K562 (cell line): ENCODE measurements around the gene TMCO4. TPM values are rescaled to one million over a fixed set of nuclear protein-coding genes. Genes with fewer than 3 reads are reported as not detected.

Source experiments
- ATAC-seq: fragments of 200-7000 bp; cut with Tn5 transposase; 3 replicates; pipeline ENCODE4 v1.9.1; 2020; ENCODE audit warnings: moderate library complexity
- BruUV-seq: library from RNA; stranded (reverse); fragments of 400-500 nt; replicated peaks from 2 replicates; lab custom pipeline; 2021; lab: Mats Ljungman, UMichigan
- CTCF ChIA-PET: fragments of 300-600 bp; formaldehyde crosslinking; extraction: SDS; loops from one replicate; lab custom pipeline; 2021; ENCODE audit warnings: low intra/inter-chr PET ratio; lab: Yijun Ruan, JAX
- POLR2A ChIA-PET: fragments of 300-600, 350-650 bp; sonication (Branson Sonifier 250); formaldehyde crosslinking; extraction: SDS; loops from one replicate; lab custom pipeline; 2021; ENCODE audit warnings: antibody characterized with exemption, inconsistent platforms; lab: Yijun Ruan, JAX
- DNase-seq, 4 experiments: peaks; one replicate each; pipeline versions ENCODE4 v3.0.0 to v3.0.0-alpha.2; 2011 to 2018; ENCODE audit warnings: low spot score in 3 of 4, mixed read lengths in 3 of 4; ENCODE audit errors: extremely low read depth in 1 of 4
- FAIRE-seq: peaks from 2 replicates; lab custom pipeline; 2011; peaks lifted over from hg19 to GRCh38; lab: Jason Lieb, UNC
- H2AFZ ChIP-seq: 2 replicates; pipeline ENCODE4 v1.6.0; 2011; ENCODE audit warnings: low read depth, low read length, control low read depth, inconsistent platforms
- H3K27ac ChIP-seq: fragments of 200-600 bp; 3 replicates; pipeline ENCODE4 v1.8.0; 2011; ENCODE audit warnings: low read depth, mild to moderate bottlenecking, control low read depth, inconsistent platforms, low read length, moderate library complexity, mixed read lengths; ENCODE audit errors: extremely low read depth
- H3K27me3 ChIP-seq, 2 experiments: fragments of 300-600 bp in 1 of 2; 2 replicates in 1 of 2; 3 replicates in 1 of 2; pipeline versions ENCODE4 v1.6.0 to v1.8.0; 2011; ENCODE audit warnings: inconsistent platforms in 2 of 2, low read length in 2 of 2, mild to moderate bottlenecking in 1 of 2, mixed read lengths in 1 of 2, moderate library complexity in 1 of 2; ENCODE audit not compliant: control insufficient read depth in 2 of 2, insufficient read depth in 2 of 2
- H3K36me3 ChIP-seq: fragments of 300-600 bp; 3 replicates; pipeline ENCODE4 v1.8.0; 2011; ENCODE audit warnings: mild to moderate bottlenecking, low read length, inconsistent platforms; ENCODE audit not compliant: control insufficient read depth, insufficient read depth
- H3K4me1 ChIP-seq, 2 experiments: fragments of 200-600 bp in 1 of 2; replicated peaks in 1 of 2; 2 replicates in 1 of 2; 3 replicates in 1 of 2; pipeline versions ENCODE4 v1.5.1 to v1.8.0; 2011; ENCODE audit warnings: inconsistent platforms in 2 of 2, low read length in 2 of 2, mild to moderate bottlenecking in 1 of 2, mixed read lengths in 1 of 2, moderate library complexity in 1 of 2; ENCODE audit not compliant: control insufficient read depth in 2 of 2, insufficient read depth in 2 of 2
- H3K4me2 ChIP-seq: 2 replicates; pipeline ENCODE4 v1.6.1; 2011; ENCODE audit warnings: low read length, control low read depth, inconsistent platforms, mixed read lengths; ENCODE audit not compliant: insufficient read depth
- H3K4me3 ChIP-seq: fragments of 200-600 bp; sonication (generic), shearing (Covaris generic); 2 replicates; pipeline ENCODE4 v1.5.1; 2016; ENCODE audit warnings: control low read depth, inconsistent platforms
- H3K79me2 ChIP-seq: fragments of 200-600 bp; 3 replicates; pipeline ENCODE4 v1.8.0; 2011; ENCODE audit warnings: low read length, inconsistent platforms; ENCODE audit not compliant: control insufficient read depth, insufficient read depth
- H3K9ac ChIP-seq, 2 experiments: 2 replicates each; pipeline versions ENCODE4 v1.6.0 to v1.6.1; 2011; ENCODE audit warnings: low read depth in 2 of 2, low read length in 2 of 2, control low read depth in 1 of 2, inconsistent platforms in 1 of 2, mild to moderate bottlenecking in 1 of 2, mixed read lengths in 1 of 2; ENCODE audit not compliant: insufficient read depth in 1 of 2
- H3K9me1 ChIP-seq: one replicate; pipeline ENCODE4 v1.6.0; 2011; ENCODE audit warnings: inconsistent platforms, mild to moderate bottlenecking, low read length, moderate library complexity; ENCODE audit not compliant: control insufficient read depth, insufficient read depth
- H3K9me3 ChIP-seq: replicated peaks from 2 replicates; pipeline ENCODE4 v1.5.1; 2011; ENCODE audit warnings: low read depth, low read length, inconsistent platforms; ENCODE audit not compliant: control insufficient read depth, insufficient read depth
- H4K20me1 ChIP-seq: replicated peaks from 2 replicates; pipeline ENCODE4 v1.6.1; 2011; ENCODE audit warnings: low read length, inconsistent platforms, mixed read lengths; ENCODE audit not compliant: control insufficient read depth, insufficient read depth
- BCL6 ChIP-seq: fragments of 250-450 bp; sonication (Bioruptor Pico); IDR thresholded peaks from 2 replicates; pipeline ENCODE4 v1.4.0; 2020
- REST ChIP-seq, 2 experiments: fragments of 450-650 bp; formaldehyde crosslinking in 1 of 2; IDR thresholded peaks; 2 replicates each; pipeline versions ENCODE4 v1.4.0 to v1.6.1; 2014 to 2020; ENCODE audit warnings: mild to moderate bottlenecking in 2 of 2, borderline replicate concordance in 1 of 2, low read depth in 1 of 2
- WGBS: fragments of 100-300 bp; shearing (Covaris generic); methylation state at CpG from one replicate; pipeline ENCODE4 v1.1.6; 2016; ENCODE audit warnings: low coverage, mixed read lengths; ENCODE audit not compliant: insufficient coverage; ENCODE audit errors: missing lambda C conversion rate; 5-methylcytosine and 5-hydroxymethylcytosine counted together
- in situ Hi-C: fragments of 300-500 bp; cut with MboI; formaldehyde crosslinking; loops from 4 replicates; pipeline ENCODE4 v1.15.0; 2018; ENCODE audit warnings: inconsistent platforms, mixed read lengths
- intact Hi-C: fragments of 100-400 bp; cut with micrococcal nuclease; formaldehyde crosslinking; loops from 2 replicates; pipeline ENCODE4 v1.14.2; 2022
- polyA plus RNA-seq, 8 experiments: library from polyadenylated mRNA; depleted of rRNA in 4 of 8; stranded (reverse) in 5 of 8; unstranded in 3 of 8; fragments of >200 nt; fragmentation: Nextera tagmentation in 2 of 8; fragmentation: Illumina TruSeq in 1 of 8; extraction: Ambion mirVana in 2 of 8; extraction: Trizol in 1 of 8; gene quantifications; 2 replicates each; pipeline versions ENCODE4 v1.2.1 to v1.2.3, GENCODE V29; 2011 to 2014; ENCODE audit warnings: inconsistent platforms in 1 of 8, missing spikeins in 1 of 8
- total RNA-seq, 7 experiments: library from RNA; depleted of rRNA in 6 of 7; stranded (reverse); fragments of >200 nt in 6 of 7; fragmentation: Illumina TruSeq in 2 of 7; extraction: Trizol in 2 of 7; gene quantifications; 2 replicates each; pipeline versions ENCODE4 v1.2.1 to v1.2.3, GENCODE V29; 2011 to 2021; ENCODE audit warnings: low replicate concordance in 1 of 7

TMCO4 gene
- total and polyA plus RNA-seq, 9 of the 15 experiments (the other 6 are each of a cell fraction or from before 2014, with no cell fraction given), result 0.06 to 2.1 (median 1.2) TPM

- Histone ChIP-seq H3K9ac (no peak overlapping the region), H3K27ac (no peak overlapping the region), H3K4me2 (no peak overlapping the region), H3K9me1 (no peaks in the 10 kb centered on the region), H3K4me1 (peaks cover 0 to 9% of the 10 kb centered on the region in 2 experiments; a peak in 1 of 5 replicates), H3K4me3 (no peak overlapping the region), H4K20me1 (peaks cover 33% of the 10 kb centered on the region), H3K36me3 (no peaks in the 10 kb centered on the region), H3K27me3 (peaks cover 20 to 40% of the 10 kb centered on the region in 2 experiments), H2AFZ (no peak overlapping the region)
- intact Hi-C loops, result no loop called here
- 1% methylated on average over 7 of the region's 7 CpGs for WGBS
- ATAC-seq, result no peak
- CTCF ChIA-PET, result no interaction called here
- TF ChIP-seq BCL6 (no peak), REST (IDR thresholded peaks at IDR 0.05; ENCODE audit: borderline replicate concordance) (peak; percentile 40), REST (CRISPR knock-in tag; IDR thresholded peaks at IDR 0.05; ENCODE audit: low read depth) (no peak)
- TF ChIP-seq, all 486 proteins: peak for 1
- Histone ChIP-seq H3K9me3 (no peaks in the 10 kb centered on the region), H3K79me2 (no peaks in the 10 kb centered on the region)
- DNase-seq, result no peak
- in situ Hi-C loops, result no loop called here
- POLR2A ChIA-PET, result no interaction called here
- no peak for FAIRE-seq
- BruUV-seq, result no TSS peak
These were observed 119.1 kb downstream of the TMCO4 start for GRCh38 chr1:19680644-19681043.
